ENCODE measurements around the gene IQCN. TPM values are rescaled to one million over a fixed set of nuclear protein-coding genes. Genes with fewer than 3 reads are reported as not detected.

IQCN gene
- total RNA-seq, 8 experiments from 2014 or later: 0.38 to 2.8 (median 1.7) TPM

DNA sequence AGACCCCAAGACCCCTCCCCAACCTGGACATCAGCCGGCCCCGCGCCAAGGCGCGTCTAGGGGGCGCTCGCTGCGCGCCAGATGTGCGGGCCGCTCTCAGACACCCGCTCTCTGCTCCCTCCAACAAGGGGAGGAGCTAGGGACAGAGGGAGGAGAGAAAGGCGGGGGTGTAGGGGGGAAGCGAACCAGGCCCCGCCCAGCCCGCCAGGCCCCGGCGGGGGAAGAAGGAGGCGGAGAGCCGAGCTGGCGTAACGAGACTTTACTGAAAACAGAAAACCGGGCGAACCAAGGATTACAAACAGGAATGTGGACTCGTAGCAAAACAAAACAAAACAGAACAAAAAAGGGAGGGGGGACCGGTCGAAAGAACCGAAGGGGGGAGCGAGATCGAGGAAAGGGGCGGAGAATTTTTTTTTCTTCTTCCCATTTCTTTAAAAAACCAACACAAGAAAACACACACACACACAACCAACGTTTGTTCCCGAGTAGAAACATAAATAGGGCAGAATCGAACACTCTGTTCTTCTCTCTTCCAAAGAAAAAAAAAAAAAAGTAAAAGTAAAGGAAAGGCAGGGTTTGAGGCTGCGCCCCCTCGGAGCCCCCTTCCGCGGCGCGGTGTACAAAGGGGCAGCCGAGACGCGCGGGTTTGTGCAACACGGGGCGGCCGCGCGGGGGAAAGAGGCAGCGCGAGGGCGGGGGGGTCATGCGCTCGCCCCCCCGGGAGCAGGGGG is 5.4 kb upstream of the IQCN start:
- 0% methylated on average over 1 to 9 of the region's 55 CpGs; no CpG with 5 or more reads in 4 of the 10 experiments for WGBS, 10 experiments
- peak overlapping the region; percentile 70 to 93 (median 84) for H3K4me3 ChIP-seq
- peaks cover 12 to 26% of the 10 kb centered on the region in 2 donors for H3K4me1 ChIP-seq (replicated peaks in 1 of 2)
- in situ Hi-C loops (cut with MboI; ENCODE audit: low pct_unique_long_range_greater_than_20kb in 2 of 9, low sequenced_read_pairs in 9 of 9, unreplicated experiment in 9 of 9): loop anchor here in 2 of 9 experiments (10.0 kb wide), 1 partner anchor 45 kb away; the partner anchor contains the start of gene LSM4 (in 2 of the 2)
- H3K27ac ChIP-seq: peak overlapping the region; percentile 87 to 94
- ATAC-seq (replicated peaks in 6 of 8): peak; percentile 1 to 14 (median 6)

DNA sequence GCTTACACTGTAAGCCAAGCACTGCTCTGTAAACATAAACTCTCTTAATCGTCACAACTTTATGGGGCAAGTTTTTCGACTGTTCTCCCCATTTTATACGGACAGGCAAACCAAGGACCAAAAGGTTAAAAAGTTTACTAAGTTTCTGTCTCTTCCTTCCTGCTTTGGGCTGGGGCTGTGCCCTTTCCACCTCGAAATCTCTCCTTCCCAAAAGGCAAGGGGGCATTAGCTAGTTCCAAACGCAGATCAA is 4.9 kb upstream of the IQCN start:
- ATAC-seq (replicated peaks in 6 of 8): no peak
- WGBS, 10 experiments: 0 to 60% (median 0%) methylated on average over 1 to 3 of the region's 5 CpGs; no CpG with 5 or more reads in 4 of the 10 experiments
- in situ Hi-C loops (cut with MboI; ENCODE audit: low pct_unique_long_range_greater_than_20kb in 2 of 9, low sequenced_read_pairs in 9 of 9, unreplicated experiment in 9 of 9): loop anchor here in 2 of 9 experiments (10.0 kb wide), 1 partner anchor 46 kb away; the partner anchor contains the start of gene LSM4 (in 2 of the 2)
- Histone ChIP-seq H3K4me1 (replicated peaks in 1 of 2) (peaks cover 12 to 28% of the 10 kb centered on the region in 2 donors), H3K27ac (peak overlapping the region in 1 of 2 donors; percentile 94), H3K4me3 (peak overlapping the region; percentile 70 to 93 (median 84))

DNA sequence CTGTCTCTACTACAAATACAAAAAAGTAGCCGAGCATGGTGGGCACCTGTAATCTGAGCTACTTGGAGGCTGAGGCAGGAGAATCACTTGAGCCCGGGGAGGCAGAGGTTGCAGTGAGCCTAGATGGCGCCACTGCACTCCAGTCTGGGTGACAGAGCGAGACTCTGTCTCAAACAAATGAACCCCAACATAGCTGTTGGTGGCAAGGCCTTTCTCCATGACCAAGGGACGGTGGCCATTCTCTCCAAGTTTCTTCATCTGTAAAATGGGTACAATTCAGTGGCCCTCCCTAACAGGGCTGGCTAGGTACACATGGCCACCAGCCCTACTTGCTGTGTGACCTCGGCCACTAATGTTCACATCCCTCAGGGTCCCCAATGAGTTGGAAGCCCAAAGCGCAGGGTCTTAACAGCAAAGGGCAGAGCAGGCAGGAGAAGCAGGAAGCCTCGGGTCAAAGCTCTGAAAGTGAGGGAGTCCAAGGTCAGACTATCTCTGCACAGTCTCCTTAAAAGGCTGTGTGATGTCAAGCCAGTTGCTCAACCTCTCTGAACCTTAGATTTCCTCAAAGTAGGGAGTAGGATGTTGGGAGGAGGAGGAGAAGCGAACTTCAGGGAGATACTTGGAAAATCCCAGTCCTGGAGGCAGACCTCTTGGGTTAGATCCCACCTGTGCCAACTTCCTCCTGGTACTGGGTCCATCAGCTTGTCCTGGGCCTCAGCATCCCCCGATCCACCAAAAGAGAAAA is 4.4 kb upstream of the IQCN start:
- Histone ChIP-seq H3K27ac (peak overlapping the region in 1 of 2 donors; percentile 94), H3K4me1 (replicated peaks in 1 of 2) (peaks cover 12 to 28% of the 10 kb centered on the region in 2 donors), H3K4me3 (peak overlapping the region; percentile 70 to 93 (median 84))
- in situ Hi-C loops (cut with MboI; ENCODE audit: low pct_unique_long_range_greater_than_20kb in 2 of 9, low sequenced_read_pairs in 9 of 9, unreplicated experiment in 9 of 9): loop anchor here in 2 of 9 experiments (10.0 kb wide), 1 partner anchor 46 kb away; the partner anchor contains the start of gene LSM4 (in 2 of the 2)
- ATAC-seq (replicated peaks in 6 of 8): no peak
- 45 to 80% (median 59%) methylated on average over 1 to 8 of the region's 10 CpGs; no CpG with 5 or more reads in 4 of the 10 experiments for WGBS, 10 experiments

DNA sequence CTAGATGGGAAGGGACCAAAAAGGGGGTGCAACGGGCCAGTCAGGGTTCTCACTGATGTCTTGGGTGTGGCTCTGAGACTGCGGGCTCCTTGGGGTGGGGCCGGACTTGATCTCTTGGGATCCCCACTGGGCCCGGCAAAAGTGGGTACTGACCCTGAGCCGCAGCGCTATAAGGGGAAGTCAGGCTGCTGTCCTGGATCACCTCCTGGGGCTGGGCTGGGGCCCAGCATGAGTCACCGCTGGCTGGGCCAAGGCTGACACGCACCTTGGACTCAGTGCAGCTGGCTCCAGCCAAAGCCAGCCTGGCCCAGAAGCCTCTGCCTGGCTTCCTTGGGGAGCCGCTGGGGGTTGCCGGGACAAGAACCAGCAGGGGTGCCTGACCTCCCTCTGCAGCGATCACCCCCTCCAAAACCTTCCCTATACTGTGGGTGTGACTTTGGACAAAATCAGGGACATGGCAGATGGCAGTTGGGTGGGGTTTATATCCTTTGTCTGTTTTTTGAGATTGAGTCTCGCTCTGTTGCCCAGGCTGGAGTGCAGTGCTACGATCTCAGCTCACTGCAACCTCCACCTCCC is 617 bp upstream of the IQCN start:
- H3K27ac ChIP-seq: peak overlapping the region in 1 of 2 donors; percentile 52
- H3K4me3 ChIP-seq: no peak overlapping the region
- 10 to 90% (median 21%) methylated on average over 1 to 4 of the region's 13 CpGs; no CpG with 5 or more reads in 4 of the 10 experiments for WGBS, 10 experiments
- peaks cover 5 to 22% of the 10 kb centered on the region in 2 donors for H3K4me1 ChIP-seq (replicated peaks in 1 of 2)
- peak; percentile 21 to 78 (median 62) for ATAC-seq (replicated peaks in 6 of 8)
- in situ Hi-C loops (cut with MboI; ENCODE audit: low pct_unique_long_range_greater_than_20kb in 2 of 9, low sequenced_read_pairs in 9 of 9, unreplicated experiment in 9 of 9): loop anchor here in 2 of 9 experiments (10.0 kb wide), 1 partner anchor 50 kb away; the partner anchor contains the start of gene LSM4 (in 2 of the 2)

DNA sequence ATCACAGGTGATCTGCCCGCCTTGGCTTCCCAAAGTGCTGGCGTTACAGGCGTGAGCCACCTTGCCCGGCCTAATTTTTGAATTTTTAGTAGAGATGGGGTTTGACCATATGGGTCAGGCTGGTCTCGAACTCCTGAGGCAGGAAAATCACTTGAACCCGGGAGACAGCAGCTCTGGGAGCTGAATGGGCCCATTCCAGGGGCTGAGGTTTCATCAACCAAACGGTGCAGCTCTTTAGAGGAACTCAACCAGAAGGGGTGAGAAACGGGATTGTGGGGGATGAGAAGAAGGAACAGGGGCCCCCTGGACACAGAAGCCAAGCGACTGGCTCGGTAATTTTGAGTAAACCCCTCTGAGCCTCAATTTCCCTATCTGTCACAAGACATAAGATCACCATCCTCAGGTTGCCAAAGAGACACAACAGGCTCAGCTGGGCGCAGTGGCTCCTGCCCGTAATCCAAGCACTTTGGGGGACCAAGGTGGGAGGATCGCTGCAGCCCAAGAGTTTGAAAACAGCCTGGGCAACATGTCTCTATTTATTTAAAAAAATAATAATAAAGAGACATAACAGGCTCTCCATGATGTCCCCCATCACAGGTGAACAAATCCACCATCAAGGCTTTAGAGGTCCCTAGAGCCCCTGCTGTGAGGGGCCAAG is 562 bp downstream of the IQCN start:
- ATAC-seq (replicated peaks in 6 of 8): no peak
- H3K4me1 ChIP-seq (replicated peaks in 1 of 2): peaks cover 2 to 18% of the 10 kb centered on the region in 2 donors
- in situ Hi-C loops (cut with MboI; ENCODE audit: low pct_unique_long_range_greater_than_20kb in 2 of 9, low sequenced_read_pairs in 9 of 9, unreplicated experiment in 9 of 9): loop anchor here in 2 of 9 experiments (10.0 kb wide), 1 partner anchor 51 kb away; the partner anchor contains the start of gene LSM4 (in 2 of the 2)
- H3K27ac ChIP-seq: no peak overlapping the region
- H3K4me3 ChIP-seq: no peak overlapping the region
- 82 to 100% (median 93%) methylated on average over 1 to 6 of the region's 13 CpGs; no CpG with 5 or more reads in 4 of the 10 experiments for WGBS, 10 experiments

DNA sequence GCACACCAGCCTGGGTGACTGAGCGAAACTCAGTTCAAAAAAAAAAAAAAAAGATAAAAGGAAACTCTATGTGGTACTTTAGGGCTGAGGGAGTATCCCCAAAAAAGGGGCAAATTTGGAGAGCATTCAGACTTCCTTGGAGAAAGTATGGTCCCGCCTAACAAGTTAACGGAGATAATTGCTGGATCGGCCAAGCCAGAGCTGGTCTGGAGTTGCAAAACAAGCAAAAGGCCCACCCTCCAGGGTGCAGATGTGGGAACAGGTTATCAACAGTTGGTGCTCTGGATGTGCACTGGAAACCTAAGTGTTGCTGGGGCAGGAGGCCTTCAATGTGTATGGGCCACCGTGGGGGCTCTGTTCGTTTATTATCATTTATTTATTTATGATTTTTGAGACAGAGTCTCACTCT is 2.8 kb downstream of the IQCN start:
- no peak overlapping the region for H3K4me3 ChIP-seq
- no peak overlapping the region for H3K27ac ChIP-seq
- peaks cover 0 to 9% of the 10 kb centered on the region in 2 donors for H3K4me1 ChIP-seq (replicated peaks in 1 of 2)
- in situ Hi-C loops (cut with MboI; ENCODE audit: low pct_unique_long_range_greater_than_20kb in 2 of 9, low sequenced_read_pairs in 9 of 9, unreplicated experiment in 9 of 9): loop anchor here in 2 of 9 experiments (10.0 kb wide), 1 partner anchor 53 kb away; the partner anchor contains the start of gene LSM4 (in 2 of the 2)
- ATAC-seq (replicated peaks in 6 of 8): peak in 1 of 8 experiments; percentile 2
- 33 to 80% (median 66%) methylated on average over 1 to 4 of the region's 6 CpGs; no CpG with 5 or more reads in 2 of the 10 experiments for WGBS, 10 experiments

DNA sequence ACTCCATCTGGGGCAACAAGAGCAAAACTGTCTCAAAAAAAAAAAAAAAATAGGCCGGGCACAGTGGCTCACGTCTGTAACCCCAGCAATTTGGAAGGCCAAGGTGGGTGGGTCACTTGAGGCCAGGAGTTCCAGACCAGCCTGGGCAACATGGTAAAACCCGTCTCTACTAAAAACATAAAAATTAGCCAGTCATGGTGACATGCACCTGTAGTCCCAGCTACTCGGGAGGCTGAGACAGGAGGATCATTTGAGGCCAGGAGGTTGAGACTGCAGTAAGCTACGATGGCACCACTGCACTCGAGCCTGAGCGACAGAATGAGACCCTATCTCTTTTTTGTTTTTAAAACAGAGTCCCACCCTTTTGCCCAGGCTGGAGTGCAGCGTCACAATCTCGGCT is 3.9 kb downstream of the IQCN start:
- ATAC-seq (replicated peaks in 6 of 8): no peak
- 60 to 87% (median 86%) methylated on average over 1 to 7 of the region's 9 CpGs; no CpG with 5 or more reads in 3 of the 10 experiments for WGBS, 10 experiments
- Histone ChIP-seq H3K4me3 (no peak overlapping the region), H3K4me1 (replicated peaks in 1 of 2) (peaks cover 0 to 7% of the 10 kb centered on the region in 2 donors), H3K27ac (no peak overlapping the region)
- in situ Hi-C loops (cut with MboI; ENCODE audit: low pct_unique_long_range_greater_than_20kb in 2 of 9, low sequenced_read_pairs in 9 of 9, unreplicated experiment in 9 of 9): loop anchor here in 2 of 9 experiments (10.0 kb wide), 1 partner anchor 54 kb away; the partner anchor contains the start of gene LSM4 (in 2 of the 2)

DNA sequence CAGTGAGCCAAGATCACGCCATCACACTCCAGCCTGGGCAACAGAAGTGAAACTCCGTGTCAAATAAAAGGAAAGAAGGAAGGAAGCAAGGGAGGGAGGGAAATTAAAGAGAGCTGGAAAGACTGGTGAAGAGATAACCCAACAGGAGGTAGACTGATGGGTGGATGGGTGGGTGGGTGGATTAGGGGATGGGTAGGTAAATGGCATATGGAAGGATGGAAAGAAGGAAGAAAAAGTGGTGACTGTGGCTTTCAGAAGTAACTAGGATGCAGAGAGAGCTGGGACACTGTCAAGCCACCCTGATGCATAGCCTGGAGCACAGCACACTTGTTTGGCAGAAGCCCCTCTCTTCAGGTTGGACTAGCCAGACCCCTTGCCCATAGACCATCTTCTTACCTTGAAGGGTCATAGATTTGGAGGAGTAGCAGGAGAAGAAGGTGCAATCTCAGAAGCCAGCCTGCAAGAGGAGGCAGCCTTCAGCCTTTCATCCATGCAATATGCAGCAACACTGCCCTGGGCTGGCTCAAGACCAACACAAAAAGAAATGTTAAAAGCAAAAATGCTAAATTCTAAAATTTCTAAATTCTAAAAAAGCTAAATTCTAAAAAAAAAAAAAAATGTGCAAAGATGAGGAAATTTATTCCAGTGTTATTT is 5.1 kb downstream of the IQCN start:
- in situ Hi-C loops (cut with MboI; ENCODE audit: low pct_unique_long_range_greater_than_20kb in 2 of 9, low sequenced_read_pairs in 9 of 9, unreplicated experiment in 9 of 9): no loop called here
- Histone ChIP-seq H3K4me1 (replicated peaks in 1 of 2) (no peaks in the 10 kb centered on the region), H3K4me3 (no peak overlapping the region), H3K27ac (no peak overlapping the region)
- ATAC-seq (replicated peaks in 6 of 8): no peak
- 20 to 100% (median 75%) methylated on average over 1 to 2 of the region's 2 CpGs; no CpG with 5 or more reads in 4 of the 10 experiments for WGBS, 10 experiments

DNA sequence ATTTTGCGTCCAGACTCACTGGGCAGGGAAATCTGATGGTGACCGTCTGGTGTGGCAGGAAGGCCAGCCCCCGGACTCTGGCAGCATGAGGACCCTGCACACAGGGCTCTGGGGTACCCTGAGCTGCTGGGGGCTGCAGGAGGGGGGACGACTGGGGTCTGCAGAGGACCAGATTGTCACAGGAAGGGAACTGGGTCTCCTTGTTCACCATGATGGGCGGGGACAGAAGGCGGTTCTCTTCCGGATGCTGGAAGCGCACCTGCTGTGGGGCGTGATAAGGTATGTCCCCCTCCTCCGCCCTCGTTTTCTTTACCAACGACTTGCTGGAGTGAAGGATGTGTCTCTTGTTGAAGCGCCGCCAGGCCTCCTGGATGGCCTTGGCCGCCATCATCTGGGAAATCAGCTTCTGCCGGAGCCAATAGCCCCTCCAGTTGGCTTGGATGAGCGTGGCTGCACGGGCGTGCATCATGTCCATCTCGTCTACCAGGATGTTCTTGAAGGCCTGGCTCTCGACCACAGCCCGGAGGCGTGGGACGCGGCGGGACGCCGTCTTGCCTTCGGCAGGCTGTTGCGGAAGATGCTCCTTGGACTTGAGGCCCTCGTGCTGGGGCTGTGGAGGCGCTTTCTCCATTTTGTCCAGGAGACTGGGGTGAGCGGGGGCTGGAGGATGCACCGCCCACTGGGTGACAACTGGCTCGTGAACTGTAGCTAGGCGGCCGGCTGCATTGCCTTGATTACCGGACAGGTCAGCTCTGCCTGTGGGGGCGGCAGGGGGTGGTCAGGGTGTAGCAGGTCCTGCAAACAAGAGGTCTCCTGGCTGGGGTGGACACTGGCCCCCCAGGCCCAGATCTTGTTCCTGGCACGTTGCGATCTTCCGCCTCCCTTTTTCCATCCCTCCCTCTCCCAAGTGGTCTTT is 7.2 kb downstream of the IQCN start:
- H3K4me1 ChIP-seq (replicated peaks in 1 of 2): peaks cover 0 to 5% of the 10 kb centered on the region in 2 donors
- in situ Hi-C loops (cut with MboI; ENCODE audit: low pct_unique_long_range_greater_than_20kb in 2 of 9, low sequenced_read_pairs in 9 of 9, unreplicated experiment in 9 of 9): no loop called here
- WGBS, 10 experiments: 35 to 100% (median 85%) methylated on average over 1 to 20 of the region's 42 CpGs; no CpG with 5 or more reads in 1 of the 10 experiments

DNA sequence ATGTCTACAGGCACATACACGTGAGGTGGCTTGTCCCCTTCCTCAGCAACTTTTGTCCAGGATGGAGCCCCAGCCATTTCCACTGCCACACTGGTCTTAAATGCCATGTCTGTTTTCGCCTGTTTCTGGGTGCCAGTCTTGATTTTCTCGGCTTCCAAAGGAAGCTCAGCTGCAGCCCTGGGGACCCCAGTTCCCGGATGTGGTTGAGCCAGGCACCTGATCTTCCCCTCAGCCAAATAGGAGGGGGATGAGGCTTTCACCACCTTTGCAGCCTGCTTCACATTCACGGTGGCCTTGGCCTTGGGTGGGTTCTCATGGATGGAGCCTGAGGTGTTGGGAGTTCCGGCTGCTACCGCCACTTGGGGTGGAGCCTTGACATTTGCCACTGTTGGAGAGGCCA is 8.7 kb downstream of the IQCN start:
- Histone ChIP-seq H3K4me1 (replicated peaks in 1 of 2) (peaks cover 0 to 5% of the 10 kb centered on the region in 2 donors), H3K4me3 (no peak overlapping the region), H3K27ac (no peak overlapping the region)
- 73 to 90% (median 84%) methylated on average over 2 to 4 of the region's 7 CpGs; no CpG with 5 or more reads in 5 of the 10 experiments for WGBS, 10 experiments
- ATAC-seq (replicated peaks in 6 of 8): no peak
- in situ Hi-C loops (cut with MboI; ENCODE audit: low pct_unique_long_range_greater_than_20kb in 2 of 9, low sequenced_read_pairs in 9 of 9, unreplicated experiment in 9 of 9): no loop called here

More for the DNA sequence above, 7.2 kb downstream of the IQCN start:
- peak in 1 of 8 experiments; percentile 9 for ATAC-seq (replicated peaks in 6 of 8)
- Histone ChIP-seq H3K27ac (no peak overlapping the region), H3K4me3 (no peak overlapping the region)

DNA sequence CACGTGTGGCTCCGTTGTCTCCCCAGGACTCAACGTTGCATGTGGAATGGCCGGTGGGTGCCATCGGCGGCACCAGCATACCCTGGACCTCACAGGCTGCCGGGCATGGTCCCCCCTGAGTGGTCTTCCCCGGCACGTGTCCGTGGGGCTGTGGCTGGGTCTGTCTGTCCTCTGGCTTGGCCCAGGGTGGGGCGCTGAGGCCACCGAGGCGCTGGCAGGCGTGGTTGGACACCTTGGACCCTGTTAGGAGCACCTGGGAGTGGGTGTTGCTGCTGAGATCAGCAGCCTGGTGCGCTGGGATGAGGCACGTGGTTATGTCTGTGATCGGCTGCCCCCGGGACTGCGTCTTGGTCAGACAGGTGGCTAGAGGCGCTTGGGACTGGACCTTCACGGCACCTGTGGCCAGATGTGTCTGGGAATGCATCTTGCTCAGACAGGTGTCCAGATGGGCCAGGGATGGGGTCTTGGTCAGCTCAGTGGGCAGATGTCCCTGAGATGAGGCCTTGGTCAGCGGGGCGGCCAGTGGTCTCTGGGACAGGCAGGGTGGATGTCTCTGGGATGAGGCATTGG is 9.2 kb downstream of the IQCN start:
- no peak overlapping the region for H3K4me3 ChIP-seq
- no peak overlapping the region for H3K27ac ChIP-seq
- ATAC-seq (replicated peaks in 6 of 8): peak in 1 of 8 experiments; percentile 7
- WGBS, 10 experiments: 84 to 93% (median 91%) methylated on average over 5 to 8 of the region's 23 CpGs; no CpG with 5 or more reads in 6 of the 10 experiments
- H3K4me1 ChIP-seq (replicated peaks in 1 of 2): peaks cover 0 to 5% of the 10 kb centered on the region in 2 donors
- in situ Hi-C loops (cut with MboI; ENCODE audit: low pct_unique_long_range_greater_than_20kb in 2 of 9, low sequenced_read_pairs in 9 of 9, unreplicated experiment in 9 of 9): no loop called here
